GM12864 (cell line): Measurements from ENCODE around the gene ELAPOR2.

ENCODE experiments used
- DNase-seq: peaks from one replicate; pipeline ENCODE4 v3.0.0-alpha.2; 2011; ENCODE audit warnings: low read depth
- H3K4me3 ChIP-seq: 2 replicates; pipeline ENCODE4 v1.5.1; 2011; ENCODE audit warnings: mild to moderate bottlenecking, low read depth, low read length, control low read depth
- CTCF ChIP-seq: IDR thresholded peaks from 2 replicates; pipeline ENCODE4 v1.5.1; 2011; ENCODE audit warnings: low read depth, mild to moderate bottlenecking, moderate library complexity, low read length, control low read depth, inconsistent platforms; ENCODE audit errors: missing control alignments

Gene ELAPOR2

GRCh38 chr7:87038993-87039690, 20.3 kb downstream of the ELAPOR2 start:
- no peak for DNase-seq
- no peak overlapping the region for H3K4me3 ChIP-seq
- no peak for TF ChIP-seq CTCF

GRCh38 chr7:87036985-87037384, 22.5 kb downstream of the ELAPOR2 start:
- no peak for TF ChIP-seq CTCF
- no peak overlapping the region for H3K4me3 ChIP-seq
- DNase-seq, result no peak

GRCh38 chr7:87032604-87033339, 26.7 kb downstream of the ELAPOR2 start:
- DNase-seq, result no peak
- TF ChIP-seq CTCF, result no peak
- H3K4me3 ChIP-seq, result no peak overlapping the region

GRCh38 chr7:87029078-87029477, 30.4 kb downstream of the ELAPOR2 start:
- no peak for DNase-seq
- no peak for TF ChIP-seq CTCF
- no peak overlapping the region for H3K4me3 ChIP-seq

- no peak overlapping the region for H3K4me3 ChIP-seq
- no peak for DNase-seq
- no peak for TF ChIP-seq CTCF
These were observed 30.8 kb downstream of the ELAPOR2 start for GRCh38 chr7:87028636-87029035.

GRCh38 chr7:87027900-87028299, 31.6 kb downstream of the ELAPOR2 start:
- no peak for TF ChIP-seq CTCF
- no peak for DNase-seq
- H3K4me3 ChIP-seq, result no peak overlapping the region
